GM06990 (cell line): ENCODE data around the gene SACM1L.

ENCODE experiments used
- DNase-seq: peaks from one replicate; pipeline ENCODE4 v3.0.0-alpha.2; 2011; ENCODE audit not compliant: insufficient read length; ENCODE audit errors: extremely low read depth
- H3K27me3 ChIP-seq: replicated peaks from 2 replicates; pipeline ENCODE4 v1.6.0; 2011; ENCODE audit warnings: low read length; ENCODE audit not compliant: control insufficient read depth, insufficient read depth
- H3K36me3 ChIP-seq: 2 replicates; pipeline ENCODE4 v1.5.1; 2011; ENCODE audit warnings: low read length; ENCODE audit not compliant: control insufficient read depth, insufficient read depth
- H3K4me3 ChIP-seq: replicated peaks from 2 replicates; pipeline ENCODE4 v1.5.1; 2011; ENCODE audit warnings: low read depth, mild to moderate bottlenecking, control low read depth, low read length
- CTCF ChIP-seq: IDR thresholded peaks from 2 replicates; pipeline ENCODE4 v1.5.1; 2011; ENCODE audit warnings: low read length, control low read depth, mild to moderate bottlenecking, inconsistent platforms; ENCODE audit not compliant: insufficient read depth, poor library complexity, severe bottlenecking

SACM1L gene

GRCh38 chr3:45763303-45763675, 74.1 kb downstream of the SACM1L start:
- no peak for TF ChIP-seq CTCF
- Histone ChIP-seq H3K36me3 (no peaks in the 10 kb centered on the region), H3K4me3 (no peak overlapping the region), H3K27me3 (no peaks in the 10 kb centered on the region; the same call in none of the 2 replicates)
- no peak for DNase-seq

- no peak for DNase-seq
- Histone ChIP-seq H3K36me3 (no peaks in the 10 kb centered on the region), H3K4me3 (no peak overlapping the region), H3K27me3 (no peaks in the 10 kb centered on the region; the same call in 1 of the 2 replicates)
- TF ChIP-seq CTCF = no peak
Measured at GRCh38 chr3:45765266-45765851, 76.2 kb downstream of the SACM1L start.

GRCh38 chr3:45765958-45766357, 76.8 kb downstream of the SACM1L start:
- TF ChIP-seq CTCF = no peak
- no peak for DNase-seq

GRCh38 chr3:45771166-45771775, 82.1 kb downstream of the SACM1L start:
- Histone ChIP-seq H3K27me3 (no peaks in the 10 kb centered on the region; the same call in 1 of the 2 replicates), H3K4me3 (no peak overlapping the region), H3K36me3 (no peaks in the 10 kb centered on the region)
- no peak for TF ChIP-seq CTCF
- DNase-seq = no peak

More at GRCh38 chr3:45765958-45766357, 76.8 kb downstream of the SACM1L start:
- H3K27me3 ChIP-seq = no peaks in the 10 kb centered on the region; the same call in 1 of the 2 replicates
- H3K36me3 ChIP-seq = no peaks in the 10 kb centered on the region
- no peak overlapping the region for H3K4me3 ChIP-seq

- no peak overlapping the region for H3K4me3 ChIP-seq
- DNase-seq = no peak
- TF ChIP-seq CTCF = no peak
Measured at GRCh38 chr3:45771831-45772230, 82.6 kb downstream of the SACM1L start.

More at GRCh38 chr3:45771831-45772230, 82.6 kb downstream of the SACM1L start:
- no peaks in the 10 kb centered on the region for H3K36me3 ChIP-seq
- H3K27me3 ChIP-seq = no peaks in the 10 kb centered on the region; the same call in 1 of the 2 replicates
